Suppressor macrophage (primary cell): ENCODE data around the gene PCBP3.
"Not testable (repeated sequence)": the region's sequence is repeated elsewhere in the genome, so short reads cannot be mapped to it uniquely, and the experiment has no call there.

ENCODE experiments used
- DNase-seq, 4 experiments: peaks; one replicate each; pipeline ENCODE4 v3.0.0-alpha.2; 2020 to 2022

The PCBP3 gene

DNA sequence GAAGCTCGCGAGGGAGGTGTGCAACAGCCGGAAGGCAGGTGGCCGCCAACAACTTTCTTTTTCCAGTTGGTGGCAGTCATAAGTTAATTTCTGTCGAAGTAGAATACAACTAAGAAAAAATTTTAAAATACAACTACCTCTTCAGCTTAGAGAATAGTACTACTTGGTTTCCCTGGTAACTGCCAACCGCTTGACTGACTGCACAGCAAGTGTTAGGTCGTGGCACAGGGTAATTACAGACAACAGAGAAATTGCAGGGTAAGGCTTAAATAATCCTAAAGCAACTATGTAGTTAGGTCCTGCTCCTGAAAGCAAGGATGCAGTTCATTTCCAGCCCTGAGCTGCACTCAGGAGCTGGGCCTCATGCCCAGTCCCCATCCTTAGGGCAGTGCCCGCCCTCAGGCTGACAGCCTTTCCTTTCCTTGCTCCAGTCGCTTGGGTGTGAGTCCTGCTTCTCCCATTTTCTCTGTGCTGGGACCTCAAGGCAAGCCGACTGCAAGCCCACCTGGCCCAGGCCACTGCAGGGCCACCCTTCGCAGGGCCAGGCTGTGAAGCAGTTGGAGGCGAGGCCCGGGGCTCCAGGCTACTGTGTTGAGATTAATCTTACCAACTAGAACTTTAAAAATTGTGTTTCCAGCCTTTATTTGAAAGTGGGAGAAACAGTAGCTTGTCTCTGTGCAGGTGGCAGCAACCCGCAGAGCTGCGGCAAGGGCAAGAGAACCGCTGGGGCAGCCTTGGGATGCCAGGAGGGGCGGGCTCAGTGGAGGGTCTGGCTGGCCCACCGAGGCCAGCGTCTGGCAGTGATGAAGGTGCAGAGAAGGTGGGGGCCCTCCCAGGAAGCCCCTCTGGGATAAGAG, 148.3 kb downstream of the PCBP3 start:
- DNase-seq = no peak

GRCh38 chr21:45792682-45793383, 149.3 kb downstream of the PCBP3 start:
- DNase-seq = no peak

DNA sequence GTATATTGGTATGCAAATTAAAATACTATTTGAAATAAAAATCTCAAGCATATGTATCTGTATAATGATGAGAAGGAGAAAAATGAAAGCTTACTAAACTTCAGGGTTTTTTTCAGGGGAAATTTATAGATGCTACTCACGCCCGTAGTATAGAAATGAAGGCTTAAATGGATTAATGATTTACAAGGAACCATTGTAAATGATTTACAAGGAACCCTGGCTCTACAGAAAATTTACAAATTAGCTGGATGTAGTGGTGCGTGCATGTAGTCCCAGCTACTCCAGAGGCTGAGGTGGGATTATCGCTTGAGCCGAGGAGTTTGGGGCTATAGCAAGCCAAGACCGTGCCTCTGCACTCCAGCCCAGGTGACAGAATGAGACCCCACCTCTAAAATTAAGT, 150.5 kb downstream of the PCBP3 start:
- no peak for DNase-seq

DNA sequence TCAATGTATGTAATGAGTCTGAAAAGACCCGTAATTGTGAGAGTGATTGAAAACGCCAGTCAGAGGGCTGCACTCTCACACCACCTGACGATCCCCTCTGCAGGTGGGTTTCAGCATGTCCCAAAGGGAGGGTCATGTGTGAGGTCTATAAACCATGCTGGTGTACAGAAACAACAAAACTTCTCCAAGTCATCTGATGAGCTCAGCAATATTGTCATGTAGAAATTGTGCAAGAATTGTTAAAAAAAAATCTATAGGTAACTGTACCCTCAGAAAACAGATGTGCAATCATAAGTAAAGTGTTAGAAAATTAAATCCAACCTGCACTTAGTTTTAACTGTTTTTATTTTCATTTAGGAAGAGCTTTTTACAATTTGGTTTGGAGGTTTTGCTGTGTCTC, 152.5 kb downstream of the PCBP3 start:
- DNase-seq = no peak

DNA sequence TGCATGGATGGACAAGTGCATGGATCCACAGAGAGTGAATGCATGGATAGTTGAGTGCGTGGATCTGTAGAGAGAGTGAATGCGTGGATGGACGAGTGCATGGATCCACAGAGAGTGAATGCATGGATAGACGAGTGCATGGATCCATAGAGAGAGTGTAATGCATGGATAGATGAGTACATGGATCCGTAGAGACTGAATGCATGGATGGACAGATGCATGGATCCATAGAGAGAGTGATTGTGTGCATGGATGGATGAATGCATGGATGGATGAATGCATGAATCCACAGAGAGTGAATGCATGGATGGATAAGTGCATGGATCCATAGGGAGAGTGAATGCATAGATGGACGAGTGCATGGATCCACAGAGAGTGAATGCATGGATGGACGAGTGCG, 153.8 kb downstream of the PCBP3 start:
- no peak for DNase-seq

GRCh38 chr21:45799765-45800338, 156.3 kb downstream of the PCBP3 start:
- DNase-seq = no peak

- DNase-seq = no peak
These were observed 157.0 kb downstream of the PCBP3 start for GRCh38 chr21:45800339-45801080.

DNA sequence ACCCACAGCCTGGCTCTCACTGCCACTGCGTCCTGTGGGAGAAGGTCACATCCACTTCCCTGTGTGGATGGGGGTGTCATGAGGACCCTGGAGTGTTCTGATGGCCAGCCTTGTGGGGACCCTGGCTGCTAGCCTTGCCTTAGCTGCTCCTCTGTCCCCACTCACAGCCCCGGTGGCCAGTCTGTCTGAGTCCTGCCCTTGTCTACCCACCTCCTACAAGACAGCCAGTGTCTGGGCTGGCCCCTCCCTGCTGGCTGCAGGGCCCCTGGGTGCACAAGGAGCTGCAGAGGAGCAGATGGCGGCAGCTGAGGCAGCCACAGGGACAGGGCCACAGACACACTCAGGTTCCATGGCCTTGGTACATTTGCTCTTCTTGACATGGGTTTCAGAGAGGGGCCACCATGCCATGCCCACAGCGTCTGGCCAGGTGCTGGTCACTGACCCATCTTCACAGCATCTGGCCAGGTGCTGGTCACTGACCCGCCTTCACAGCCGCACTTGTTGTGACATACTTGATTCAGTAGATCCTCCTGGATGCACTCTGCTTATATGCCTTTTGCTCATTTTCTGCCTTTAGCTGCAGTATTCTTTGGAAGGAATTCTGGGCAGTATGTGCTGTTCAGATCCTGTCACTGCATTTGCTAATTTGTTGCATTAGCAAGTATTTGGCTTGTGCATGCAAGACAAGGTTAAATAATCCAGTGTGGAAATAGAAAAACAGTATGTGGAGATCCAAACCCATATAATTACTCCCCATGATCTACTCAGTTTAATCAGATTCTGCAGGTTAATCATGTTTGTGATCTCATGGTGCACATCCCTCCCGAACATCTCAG, 157.8 kb downstream of the PCBP3 start:
- DNase-seq = no peak

DNA sequence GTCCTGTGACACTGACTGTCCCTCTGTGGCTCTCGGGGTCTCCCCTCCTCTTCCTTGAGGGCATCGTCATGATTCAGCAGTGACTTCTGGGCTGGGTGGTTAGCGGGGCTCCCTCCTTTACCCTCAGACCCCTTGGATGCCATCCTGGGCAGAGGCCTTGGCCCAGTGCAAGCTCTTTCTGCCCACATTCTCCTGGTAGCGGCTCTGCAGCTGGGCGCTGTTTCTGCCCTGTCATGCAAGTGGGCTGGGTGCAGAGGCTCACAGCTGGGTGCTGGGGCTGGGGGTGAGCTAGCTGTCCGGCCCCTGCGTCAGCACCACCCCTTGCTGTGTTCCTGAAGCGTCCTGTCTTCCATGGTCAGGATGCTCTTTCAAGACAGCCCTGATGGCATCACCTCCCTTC, 158.5 kb downstream of the PCBP3 start:
- DNase-seq = no peak

GRCh38 chr21:45802425-45802824, 158.9 kb downstream of the PCBP3 start:
- DNase-seq = no peak

DNA sequence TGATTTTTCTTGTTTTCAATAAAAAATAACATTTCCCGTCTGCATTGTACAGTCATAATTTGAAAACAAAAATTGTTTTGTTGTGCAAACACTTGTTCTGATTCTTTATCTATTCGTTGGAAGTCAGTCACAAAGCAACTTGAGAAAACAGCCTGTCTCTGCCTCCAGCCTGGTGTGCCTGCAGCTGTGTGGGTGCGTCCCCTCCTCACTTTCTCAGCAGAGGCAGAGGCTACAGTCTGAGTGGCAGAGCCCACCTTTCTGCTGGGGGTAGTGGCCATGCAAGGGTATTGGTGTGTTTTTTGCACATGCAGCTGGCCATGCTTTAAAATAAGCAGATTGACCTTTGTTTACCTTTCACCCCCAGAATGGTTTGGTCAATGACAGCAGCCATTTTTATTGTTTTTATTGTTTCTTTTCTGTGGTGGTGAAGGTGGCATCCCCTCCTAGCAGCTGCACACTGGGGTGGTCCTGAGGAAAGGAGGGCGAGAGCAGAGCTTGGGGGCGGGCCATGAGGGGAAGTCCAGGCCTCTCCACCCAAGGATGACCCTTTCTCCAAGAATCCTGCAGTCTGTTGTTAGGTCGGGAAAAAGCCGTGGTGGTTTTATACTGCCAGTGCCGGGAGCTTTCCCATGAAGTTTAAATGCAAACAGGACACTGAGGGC, 159.6 kb downstream of the PCBP3 start:
- DNase-seq = no peak

- DNase-seq = no peak
These were observed 160.3 kb downstream of the PCBP3 start for GRCh38 chr21:45803618-45804340.

DNA sequence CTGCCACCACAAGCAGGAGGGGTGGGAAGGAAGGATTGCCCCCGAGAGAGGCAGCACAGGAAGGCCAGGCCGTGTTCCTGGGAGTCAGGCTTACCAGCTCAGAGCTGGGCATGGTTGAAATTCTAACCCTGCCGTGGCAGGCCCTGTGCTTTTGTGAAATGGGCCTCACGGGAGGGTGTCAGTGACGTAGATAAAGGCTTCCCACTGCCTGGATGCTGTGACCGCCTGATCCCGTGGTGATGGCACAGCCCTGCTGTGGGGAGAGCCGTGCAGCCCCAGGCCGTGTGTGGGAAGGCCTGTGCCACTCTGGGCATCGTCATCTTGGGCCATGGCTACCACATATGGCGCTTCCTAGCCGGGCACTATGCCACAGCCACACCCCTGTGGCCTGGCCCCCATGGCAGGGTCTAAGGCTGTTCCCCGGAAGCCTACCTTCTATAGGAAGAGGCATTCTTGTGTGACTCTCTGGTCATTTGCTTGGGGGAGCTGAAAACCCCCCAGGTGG, 161.3 kb downstream of the PCBP3 start:
- DNase-seq = no peak

- no peak for DNase-seq
These were observed 161.8 kb downstream of the PCBP3 start for GRCh38 chr21:45805321-45805720.

- DNase-seq = no peak
These were observed 162.5 kb downstream of the PCBP3 start for GRCh38 chr21:45806042-45806441.

DNA sequence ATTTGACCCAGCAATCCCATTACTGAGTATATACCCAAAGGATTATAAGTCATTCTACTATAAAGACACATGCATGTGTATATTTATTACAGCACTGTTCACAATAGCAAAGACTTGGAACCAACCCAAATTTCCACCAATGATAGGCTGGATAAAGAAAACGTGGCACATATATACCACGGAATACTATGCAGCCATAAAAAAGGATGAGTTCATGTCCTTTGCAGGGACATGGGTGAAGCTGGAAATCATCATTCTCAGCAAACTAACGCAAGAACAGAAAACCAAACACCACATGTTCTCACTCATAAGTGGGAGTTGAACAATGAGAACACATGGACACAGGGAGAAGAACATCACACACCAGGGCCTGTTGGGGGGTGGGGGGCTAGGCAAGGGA, 165.1 kb downstream of the PCBP3 start:
- not testable (repeated sequence) for DNase-seq

- DNase-seq = no peak
These were observed 165.9 kb downstream of the PCBP3 start for GRCh38 chr21:45809421-45809820.

GRCh38 chr21:45811136-45811535, 167.6 kb downstream of the PCBP3 start:
- no peak for DNase-seq

GRCh38 chr21:45814210-45814940, 170.8 kb downstream of the PCBP3 start:
- not testable (repeated sequence) for DNase-seq

- DNase-seq = not testable (repeated sequence)
These were observed 172.3 kb downstream of the PCBP3 start for GRCh38 chr21:45815781-45816180.
